AG04450 (cell line): ENCODE data around the gene MAP1LC3B. TPM values are rescaled to one million over a fixed set of nuclear protein-coding genes. Genes with fewer than 3 reads are reported as not detected.

Experiments used
- CTCF ChIA-PET: fragments of 300-600, 350-600 bp; formaldehyde crosslinking; extraction: SDS; loops from one replicate; lab custom pipeline; 2022; ENCODE audit warnings: antibody characterized with exemption, inconsistent platforms; lab: Charles Lee
- POLR2A ChIA-PET: fragments of 350-600 bp; formaldehyde crosslinking; extraction: SDS; loops from one replicate; lab custom pipeline; 2021; ENCODE audit warnings: antibody characterized with exemption, inconsistent platforms; lab: Yijun Ruan, JAX
- DNase-seq: peaks from one replicate; pipeline ENCODE4 v3.0.0-alpha.2; 2011; ENCODE audit warnings: low read depth, low spot score
- H3K27ac ChIP-seq: one replicate; pipeline ENCODE4 v1.5.1; 2012; ENCODE audit warnings: low read depth, low read length, control low read depth
- H3K27me3 ChIP-seq: one replicate; pipeline ENCODE4 v1.6.0; 2012; ENCODE audit warnings: low read length; ENCODE audit not compliant: control insufficient read depth, insufficient read depth
- H3K4me3 ChIP-seq: 2 replicates; pipeline ENCODE4 v1.5.1; 2011; ENCODE audit warnings: mild to moderate bottlenecking, low read depth, low read length, control low read depth
- H3K9me3 ChIP-seq: 2 replicates; pipeline ENCODE4 v1.5.1; 2012; ENCODE audit warnings: low read length; ENCODE audit not compliant: control insufficient read depth, insufficient read depth
- CTCF ChIP-seq: IDR thresholded peaks from 2 replicates; pipeline ENCODE4 v1.5.1; 2011; ENCODE audit warnings: low read depth, low read length, control low read depth, inconsistent platforms
- polyA plus RNA-seq: library from polyadenylated mRNA; depleted of rRNA; stranded (reverse); fragments of >200 nt; gene quantifications from 2 replicates; pipeline ENCODE4 v1.2.3, GENCODE V29; 2011

MAP1LC3B gene
- polyA plus RNA-seq, 1 experiment: 70.1 TPM

- no peak for DNase-seq
- CTCF ChIA-PET: interaction anchor here (0.5 to 3.2 kb wide), 30 partner anchors 9 to 360 kb away, joined by 3 to 72 read pairs (median 4); no protein-coding TSS in a partner anchor
- POLR2A ChIA-PET: interaction anchor here (0.6 to 0.9 kb wide), 2 partner anchors 25 to 41 kb away, joined by 3 to 6 read pairs; no protein-coding TSS in a partner anchor
- peaks cover under 1% of the 10 kb centered on the region; the same call in 1 of the 2 replicates for H3K9me3 ChIP-seq
- H3K27ac ChIP-seq: no peak overlapping the region
- no peaks in the 10 kb centered on the region for H3K27me3 ChIP-seq
- H3K4me3 ChIP-seq: no peak overlapping the region
- TF ChIP-seq CTCF: peak; percentile 82
These were observed 24.8 kb downstream of the MAP1LC3B start for GRCh38 chr16:87416826-87417527.

DNA sequence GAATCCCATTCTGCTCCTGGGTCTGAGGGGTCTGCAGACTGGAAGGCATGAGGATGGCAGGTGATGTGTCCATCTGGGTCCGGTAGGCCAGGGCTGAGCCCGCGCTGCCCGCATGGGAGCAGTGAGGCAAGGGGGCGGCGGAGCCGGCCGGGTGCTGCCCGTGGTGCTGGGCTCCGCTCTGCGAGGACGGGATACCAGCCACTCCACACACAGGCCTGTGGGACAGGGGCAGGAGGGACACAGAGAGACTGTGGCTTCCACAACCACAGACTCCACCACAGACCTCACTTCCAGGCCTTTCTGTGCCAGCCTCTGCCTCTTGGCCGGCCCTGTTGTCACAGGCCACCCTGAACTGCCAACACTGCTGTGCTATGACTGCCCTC is 25.4 kb downstream of the MAP1LC3B start:
- H3K27ac ChIP-seq: no peak overlapping the region
- peaks cover 4% of the 10 kb centered on the region; the same call in 1 of the 2 replicates for H3K9me3 ChIP-seq
- POLR2A ChIA-PET: interaction anchor here (0.6 kb wide), 1 partner anchor 25 kb away, joined by 3 read pairs; no protein-coding TSS in a partner anchor
- H3K27me3 ChIP-seq: no peaks in the 10 kb centered on the region
- H3K4me3 ChIP-seq: no peak overlapping the region
- DNase-seq: no peak
- CTCF ChIA-PET: interaction anchor here (0.6 to 3.2 kb wide), 14 partner anchors 9 to 360 kb away, joined by 3 to 72 read pairs (median 5); no protein-coding TSS in a partner anchor
- no peak for TF ChIP-seq CTCF

GRCh38 chr16:87418216-87418615 is 26.1 kb downstream of the MAP1LC3B start:
- CTCF ChIA-PET: no interaction called here

DNA sequence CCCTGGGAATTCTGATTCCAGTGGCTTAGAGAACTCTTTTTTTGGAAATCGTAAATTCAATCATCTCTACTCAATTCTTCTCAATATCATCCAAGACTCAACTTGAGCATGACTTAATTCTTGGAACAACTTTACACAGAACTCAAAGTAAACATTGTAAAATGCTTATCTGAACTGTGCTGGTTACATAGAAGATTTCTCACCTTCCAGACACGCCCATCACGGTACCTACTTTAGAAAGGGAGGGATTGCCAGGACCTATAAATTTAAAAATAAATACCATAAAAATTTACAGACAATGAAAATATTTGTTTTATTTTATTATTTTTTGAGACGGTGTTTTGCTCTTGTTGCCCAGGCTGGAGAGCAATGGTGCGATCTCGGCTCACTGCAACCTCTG is 26.5 kb downstream of the MAP1LC3B start:
- H3K27ac ChIP-seq: no peak overlapping the region
- no peaks in the 10 kb centered on the region for H3K27me3 ChIP-seq
- H3K9me3 ChIP-seq: peaks cover 4% of the 10 kb centered on the region; the same call in 1 of the 2 replicates
- no peak for TF ChIP-seq CTCF
- CTCF ChIA-PET: interaction anchor here (1.1 kb wide), 1 partner anchor 217 kb away, joined by 4 read pairs; no protein-coding TSS in a partner anchor
- POLR2A ChIA-PET: no interaction called here
- DNase-seq: no peak
- H3K4me3 ChIP-seq: no peak overlapping the region

More at GRCh38 chr16:87418216-87418615, 26.1 kb downstream of the MAP1LC3B start:
- Histone ChIP-seq H3K4me3 (no peak overlapping the region), H3K27me3 (no peaks in the 10 kb centered on the region), H3K27ac (no peak overlapping the region), H3K9me3 (peaks cover 4% of the 10 kb centered on the region; the same call in 1 of the 2 replicates)
- no peak for DNase-seq
- POLR2A ChIA-PET: no interaction called here
- TF ChIP-seq CTCF: no peak
